Measurements from ENCODE around the gene KISS1.

The KISS1 gene

DNA sequence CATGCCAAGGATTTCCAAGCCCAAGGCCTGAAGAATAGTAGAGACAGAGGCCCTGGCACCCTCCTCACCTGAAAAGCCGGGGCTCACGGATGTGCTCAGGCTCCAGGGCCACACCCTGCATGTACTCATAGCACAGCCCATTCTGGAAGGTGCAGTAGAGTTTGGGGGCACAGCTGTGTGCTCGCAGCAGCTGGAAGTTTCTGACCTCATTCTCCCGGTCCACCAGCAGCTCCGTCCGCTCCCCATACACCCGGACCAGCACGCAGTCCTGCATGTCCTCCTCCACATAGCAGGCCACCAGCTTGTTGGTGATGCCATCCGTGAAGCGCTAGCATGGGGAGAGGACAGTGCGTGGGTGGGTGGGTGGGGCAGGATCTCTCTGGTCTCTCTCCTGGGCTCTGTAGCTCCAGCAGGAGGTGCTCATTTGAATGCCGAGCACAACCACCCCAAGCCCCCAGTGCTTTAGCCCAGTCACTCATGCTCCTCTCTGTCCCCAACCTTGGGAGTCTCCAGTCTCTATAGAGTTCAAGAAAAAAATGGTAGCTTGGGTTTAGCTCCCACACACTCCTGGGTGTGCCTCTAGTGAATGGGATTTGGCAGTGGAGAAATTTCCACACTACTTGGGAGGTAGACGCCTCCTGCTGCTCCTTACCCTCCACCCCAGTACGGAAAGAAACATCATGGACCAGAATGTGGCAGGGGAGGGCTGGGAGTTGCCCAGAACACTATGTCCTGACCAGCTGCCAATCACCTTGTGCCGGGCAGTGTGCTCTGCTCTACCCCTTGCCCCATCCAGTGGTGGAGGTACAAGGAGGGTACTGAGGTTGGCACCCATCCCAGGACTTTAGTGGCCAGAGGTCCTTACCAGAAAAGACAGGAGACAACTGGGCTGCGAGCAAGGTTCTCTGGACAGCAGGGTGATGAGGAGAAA is 46.4 kb downstream of the KISS1 start:
- DNase-seq (ENCODE audit: extremely low spot score), result no peak
- POLR2A ChIA-PET, result interaction anchor here (0.8 kb wide), 1 partner anchor 284 kb away, joined by 3 read pairs; no protein-coding TSS in a partner anchor
- CTCF ChIA-PET, result interaction anchor here (1.7 kb wide), 2 partner anchors 21 to 249 kb away, joined by 4 to 5 read pairs; no protein-coding TSS in a partner anchor
- TF ChIP-seq FOXA1 (IDR thresholded peaks at IDR 0.05), result no peak
- no peak for TF ChIP-seq TARDBP (IDR thresholded peaks at IDR 0.05)
- no peak for TF ChIP-seq BHLHE40 (IDR thresholded peaks at IDR 0.05; ENCODE audit: borderline replicate concordance)
- TF ChIP-seq, protein P1, sequence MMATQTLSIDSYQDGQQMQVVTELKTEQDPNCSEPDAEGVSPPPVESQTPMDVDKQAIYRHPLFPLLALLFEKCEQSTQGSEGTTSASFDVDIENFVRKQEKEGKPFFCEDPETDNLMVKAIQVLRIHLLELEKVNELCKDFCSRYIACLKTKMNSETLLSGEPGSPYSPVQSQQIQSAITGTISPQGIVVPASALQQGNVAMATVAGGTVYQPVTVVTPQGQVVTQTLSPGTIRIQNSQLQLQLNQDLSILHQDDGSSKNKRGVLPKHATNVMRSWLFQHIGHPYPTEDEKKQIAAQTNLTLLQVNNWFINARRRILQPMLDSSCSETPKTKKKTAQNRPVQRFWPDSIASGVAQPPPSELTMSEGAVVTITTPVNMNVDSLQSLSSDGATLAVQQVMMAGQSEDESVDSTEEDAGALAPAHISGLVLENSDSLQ (IDR thresholded peaks at IDR 0.05), result no peak
- no peak for TF ChIP-seq CTBP1 (IDR thresholded peaks at IDR 0.05; ENCODE audit: borderline replicate concordance)

DNA sequence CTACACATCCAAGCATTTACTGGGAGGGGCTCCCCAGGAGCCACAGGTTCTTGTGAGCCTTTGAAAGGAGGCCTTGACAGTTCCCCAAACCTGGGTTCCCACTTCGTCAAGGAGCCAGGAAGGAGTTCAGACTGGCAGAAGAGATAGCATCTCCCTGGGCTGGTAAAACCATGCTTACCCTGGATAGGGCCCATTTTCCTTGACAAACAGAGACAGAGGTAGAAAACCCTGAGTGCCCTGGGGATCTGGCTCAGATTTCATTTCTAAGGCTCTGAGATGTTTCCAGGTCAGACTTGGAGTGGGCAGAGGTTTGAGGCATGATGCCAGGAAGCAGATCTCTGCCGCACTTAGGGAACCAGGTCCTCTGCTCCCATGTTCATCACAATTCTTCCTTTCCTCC is 47.2 kb downstream of the KISS1 start:
- TF ChIP-seq L3MBTL2 (conservative IDR thresholded peaks at IDR 0.05) (no peak), FOXA1 (IDR thresholded peaks at IDR 0.05) (no peak), TARDBP (IDR thresholded peaks at IDR 0.05) (no peak), BHLHE40 (IDR thresholded peaks at IDR 0.05; ENCODE audit: borderline replicate concordance) (no peak), SUZ12 (IDR thresholded peaks at IDR 0.05) (no peak), LEF1 (IDR thresholded peaks at IDR 0.05; ENCODE audit: borderline replicate concordance) (no peak), ELF4 (IDR thresholded peaks at IDR 0.05) (no peak), ZNF384 (IDR thresholded peaks at IDR 0.05) (no peak), NFRKB (IDR thresholded peaks at IDR 0.05) (no peak), CTBP1 (IDR thresholded peaks at IDR 0.05; ENCODE audit: borderline replicate concordance) (no peak), FOXK2 (IDR thresholded peaks at IDR 0.05) (no peak), FOXM1 (IDR thresholded peaks at IDR 0.05; ENCODE audit: borderline replicate concordance) (no peak), HDGF (IDR thresholded peaks at IDR 0.05; ENCODE audit: borderline replicate concordance) (no peak), SP1 (IDR thresholded peaks at IDR 0.05) (no peak), ARNT (IDR thresholded peaks at IDR 0.05) (no peak)
- TF ChIP-seq, protein P1 (IDR thresholded peaks at IDR 0.05), result no peak
- DNase-seq (ENCODE audit: extremely low spot score), result no peak
- ChIA-PET POLR2A (no interaction called here), CTCF (no interaction called here)

DNA sequence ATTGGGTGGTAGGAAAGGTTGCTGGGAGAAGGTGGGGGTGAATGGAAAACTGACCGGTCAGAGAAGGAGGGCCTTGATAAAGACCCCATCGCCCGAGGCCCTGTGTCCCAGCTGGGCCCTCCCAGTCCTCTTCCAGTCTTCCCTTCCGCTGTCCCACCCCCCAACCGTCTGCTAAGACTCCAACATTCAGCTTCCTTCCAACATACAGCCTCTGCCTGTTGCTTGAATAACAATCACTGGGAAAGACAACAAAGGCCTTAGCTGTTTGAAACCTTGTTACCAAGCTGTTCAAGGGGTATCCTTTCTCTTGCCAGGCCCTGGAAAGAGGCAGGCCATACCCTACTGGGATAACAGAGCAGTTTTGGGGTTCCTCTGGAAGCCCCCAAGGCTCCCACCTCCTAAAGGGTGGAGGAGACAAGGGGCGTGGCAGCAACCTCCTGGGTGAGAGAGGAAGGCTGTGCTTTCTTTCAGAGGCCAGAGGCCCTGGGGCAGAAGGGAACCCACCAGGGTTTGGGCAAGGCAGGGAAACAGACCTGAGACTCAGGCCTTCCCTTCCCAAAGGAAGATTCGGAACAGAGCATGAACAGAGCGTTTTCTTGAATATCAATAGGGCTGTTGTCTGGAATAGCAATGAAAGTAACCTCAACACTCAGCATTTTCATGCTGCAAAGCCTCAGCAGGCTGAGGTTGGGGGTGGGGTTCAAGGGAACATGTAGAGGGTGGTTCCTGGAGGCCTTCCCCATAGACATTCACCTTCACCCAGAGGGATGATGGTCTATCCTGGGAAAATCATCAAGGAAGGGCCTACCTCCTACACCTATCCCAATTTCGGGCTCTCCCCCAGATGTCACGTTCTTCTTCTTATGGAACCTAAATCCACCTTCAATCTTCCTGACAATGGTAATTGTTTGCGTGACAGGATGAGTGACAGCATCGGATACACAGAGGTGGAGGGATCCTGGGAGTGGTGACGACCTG is 48.6 kb downstream of the KISS1 start:
- TF ChIP-seq BHLHE40 (IDR thresholded peaks at IDR 0.05; ENCODE audit: borderline replicate concordance) (no peak), NFRKB (IDR thresholded peaks at IDR 0.05) (no peak), HDGF (IDR thresholded peaks at IDR 0.05; ENCODE audit: borderline replicate concordance) (no peak), ELF4 (IDR thresholded peaks at IDR 0.05) (no peak), LEF1 (IDR thresholded peaks at IDR 0.05; ENCODE audit: borderline replicate concordance) (no peak), CTBP1 (IDR thresholded peaks at IDR 0.05; ENCODE audit: borderline replicate concordance) (no peak), ZNF384 (IDR thresholded peaks at IDR 0.05) (no peak), FOXK2 (IDR thresholded peaks at IDR 0.05) (no peak), ARNT (IDR thresholded peaks at IDR 0.05) (no peak), SP1 (IDR thresholded peaks at IDR 0.05) (no peak), TARDBP (IDR thresholded peaks at IDR 0.05) (no peak), SUZ12 (IDR thresholded peaks at IDR 0.05) (no peak), FOXM1 (IDR thresholded peaks at IDR 0.05; ENCODE audit: borderline replicate concordance) (no peak), FOXA1 (IDR thresholded peaks at IDR 0.05) (no peak), L3MBTL2 (conservative IDR thresholded peaks at IDR 0.05) (no peak)
- TF ChIP-seq, protein P1 (IDR thresholded peaks at IDR 0.05), result no peak
- POLR2A ChIA-PET, result no interaction called here
- CTCF ChIA-PET, result interaction anchor here (0.6 kb wide), 1 partner anchor 267 kb away, joined by 4 read pairs; no protein-coding TSS in a partner anchor
- DNase-seq (ENCODE audit: extremely low spot score), result no peak

DNA sequence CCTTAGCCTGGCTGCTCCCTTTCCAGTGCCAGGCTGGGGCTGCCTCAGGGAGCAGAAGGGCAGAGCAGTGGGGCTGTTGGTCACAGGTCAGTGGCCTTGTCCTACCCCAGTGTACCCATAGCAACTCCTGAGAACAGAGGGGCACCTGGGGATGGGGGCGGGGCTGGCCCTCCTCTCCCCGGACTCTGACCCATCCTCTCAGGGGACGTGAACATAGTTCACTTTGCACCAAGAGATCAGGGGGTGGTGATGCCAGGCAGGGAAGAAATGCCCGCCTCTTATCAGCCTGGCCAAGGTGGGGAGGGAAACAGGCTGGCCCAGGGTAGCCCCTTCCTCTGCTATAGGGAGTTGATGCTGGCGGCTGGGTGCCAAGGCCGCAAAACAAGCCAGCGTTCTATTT is 49.3 kb downstream of the KISS1 start:
- CTCF ChIA-PET, result no interaction called here
- no peak for DNase-seq (ENCODE audit: extremely low spot score)
- POLR2A ChIA-PET, result no interaction called here
- TF ChIP-seq ARNT (IDR thresholded peaks at IDR 0.05) (no peak), HDGF (IDR thresholded peaks at IDR 0.05; ENCODE audit: borderline replicate concordance) (no peak), NFRKB (IDR thresholded peaks at IDR 0.05) (no peak), SUZ12 (IDR thresholded peaks at IDR 0.05) (no peak), BHLHE40 (IDR thresholded peaks at IDR 0.05; ENCODE audit: borderline replicate concordance) (no peak), FOXM1 (IDR thresholded peaks at IDR 0.05; ENCODE audit: borderline replicate concordance) (no peak), ZNF384 (IDR thresholded peaks at IDR 0.05) (no peak), TARDBP (IDR thresholded peaks at IDR 0.05) (no peak), L3MBTL2 (conservative IDR thresholded peaks at IDR 0.05) (no peak)
- TF ChIP-seq, protein P1 (IDR thresholded peaks at IDR 0.05), result no peak

All from HEK293T (cell line).